Left hindlimb (tissue), 1 donor: ENCODE measurements around the gene DYSF.

Source experiments
- DNase-seq: peaks from one replicate; pipeline ENCODE4 v3.0.0-alpha.2; 2018

Gene DYSF

GRCh38 chr2:71503837-71504236, 50.5 kb downstream of the DYSF start:
- DNase-seq: no peak

- no peak for DNase-seq
These were observed 51.2 kb downstream of the DYSF start for GRCh38 chr2:71504611-71505010.

GRCh38 chr2:71505086-71505769, 51.9 kb downstream of the DYSF start:
- no peak for DNase-seq

- no peak for DNase-seq
These were observed 52.4 kb downstream of the DYSF start for GRCh38 chr2:71505770-71506140.

GRCh38 chr2:71506222-71507153, 53.1 kb downstream of the DYSF start:
- DNase-seq: no peak

GRCh38 chr2:71507476-71507875, 54.1 kb downstream of the DYSF start:
- no peak for DNase-seq

GRCh38 chr2:71510196-71510807, 56.9 kb downstream of the DYSF start:
- no peak for DNase-seq

- no peak for DNase-seq
These were observed 57.6 kb downstream of the DYSF start for GRCh38 chr2:71510938-71511337.

GRCh38 chr2:71511776-71512175, 58.4 kb downstream of the DYSF start:
- DNase-seq: no peak

GRCh38 chr2:71512386-71512785, 59.0 kb downstream of the DYSF start:
- DNase-seq: no peak

- no peak for DNase-seq
These were observed 59.7 kb downstream of the DYSF start for GRCh38 chr2:71513096-71513495.

- DNase-seq: no peak
These were observed 60.4 kb downstream of the DYSF start for GRCh38 chr2:71513721-71514120.

GRCh38 chr2:71516253-71516888, 63.0 kb downstream of the DYSF start:
- no peak for DNase-seq

- no peak for DNase-seq
These were observed 64.5 kb downstream of the DYSF start for GRCh38 chr2:71517851-71518250.

- no peak for DNase-seq
These were observed 68.1 kb downstream of the DYSF start for GRCh38 chr2:71521436-71521950.

GRCh38 chr2:71524476-71524875, 71.1 kb downstream of the DYSF start:
- DNase-seq: no peak

GRCh38 chr2:71526141-71526540, 72.8 kb downstream of the DYSF start:
- no peak for DNase-seq

GRCh38 chr2:71526975-71527374, 73.6 kb downstream of the DYSF start:
- no peak for DNase-seq

GRCh38 chr2:71528131-71528591, 74.8 kb downstream of the DYSF start:
- DNase-seq: no peak

- DNase-seq: no peak
These were observed 75.4 kb downstream of the DYSF start for GRCh38 chr2:71528749-71529148.

GRCh38 chr2:71530211-71530610, 76.8 kb downstream of the DYSF start:
- no peak for DNase-seq

GRCh38 chr2:71530641-71531332, 77.4 kb downstream of the DYSF start:
- DNase-seq: no peak
